IMR-90 (cell line): Measurements from ENCODE around the gene R3HDM2. TPM values are rescaled to one million over a fixed set of nuclear protein-coding genes. Genes with fewer than 3 reads are reported as not detected.
A peak's percentile ranks its signal among the peaks of the same experiment; 100 is the strongest.

Source experiments
- ATAC-seq: fragments of 200-7000 bp; cut with Tn5 transposase; 2 replicates; pipeline ENCODE4 v1.9.1; 2020; ENCODE audit warnings: low read depth, mild to moderate bottlenecking, moderate library complexity
- BruUV-seq: library from RNA; stranded (reverse); fragments of 400-500 nt; replicated peaks from 2 replicates; lab custom pipeline; 2021; lab: Mats Ljungman, UMichigan
- CTCF ChIA-PET: fragments of 300-600 bp; formaldehyde crosslinking; extraction: SDS; loops from one replicate; lab custom pipeline; 2021; ENCODE audit warnings: antibody characterized with exemption; lab: Yijun Ruan, JAX
- POLR2A ChIA-PET: fragments of 300-600 bp; sonication (Branson Sonifier 250); formaldehyde crosslinking; loops from one replicate; lab custom pipeline; 2022; ENCODE audit warnings: antibody characterized with exemption; ENCODE audit not compliant: unreplicated experiment; lab: Charles Lee
- DNase-seq: peaks from one replicate; pipeline ENCODE4 v3.0.0; 2013
- H2AFZ ChIP-seq: replicated peaks from 2 replicates; pipeline ENCODE3; 2013; ENCODE audit warnings: low read length, mild to moderate bottlenecking; ENCODE audit not compliant: poor library complexity
- H2AK5ac ChIP-seq: 2 replicates; pipeline ENCODE4 v1.6.1; 2013; ENCODE audit warnings: low read depth, low read length, inconsistent platforms
- H2AK9ac ChIP-seq: replicated peaks from 2 replicates; pipeline ENCODE3; 2013; ENCODE audit warnings: mild to moderate bottlenecking, low read depth, low read length, moderate library complexity; ENCODE audit not compliant: poor library complexity
- H2BK120ac ChIP-seq: 2 replicates; pipeline ENCODE4 v1.6.1; 2013; ENCODE audit warnings: low read depth, low read length, inconsistent platforms
- H2BK15ac ChIP-seq: 3 replicates; pipeline ENCODE4 v1.6.1; 2013; ENCODE audit warnings: low read depth, low read length, inconsistent platforms
- H2BK20ac ChIP-seq: 2 replicates; pipeline ENCODE4 v1.6.1; 2013; ENCODE audit warnings: low read depth, mild to moderate bottlenecking, inconsistent platforms, low read length, moderate library complexity
- H2BK5ac ChIP-seq: 2 replicates; pipeline ENCODE4 v1.6.1; 2013; ENCODE audit warnings: mild to moderate bottlenecking, low read depth, low read length, inconsistent platforms; ENCODE audit not compliant: poor library complexity, severe bottlenecking
- H3K14ac ChIP-seq: replicated peaks from 2 replicates; pipeline ENCODE4 v1.6.1; 2013; ENCODE audit warnings: low read depth, low read length, inconsistent platforms
- H3K18ac ChIP-seq: 2 replicates; pipeline ENCODE4 v1.6.1; 2013; ENCODE audit warnings: low read depth, low read length, control low read depth
- H3K23ac ChIP-seq: 2 replicates; pipeline ENCODE4 v1.6.1; 2013; ENCODE audit warnings: low read depth, low read length, inconsistent platforms
- H3K27ac ChIP-seq: 2 replicates; pipeline ENCODE4 v1.5.1; 2013; ENCODE audit warnings: mild to moderate bottlenecking, control low read depth, low read length; ENCODE audit not compliant: insufficient read depth
- H3K27me3 ChIP-seq: 2 replicates; pipeline ENCODE4 v1.6.1; 2013; ENCODE audit warnings: low read length; ENCODE audit not compliant: control insufficient read depth, insufficient read depth
- H3K36me3 ChIP-seq: 2 replicates; pipeline ENCODE4 v1.6.1; 2013; ENCODE audit warnings: low read length, mixed read lengths; ENCODE audit not compliant: control insufficient read depth, insufficient read depth
- H3K4ac ChIP-seq: 2 replicates; pipeline ENCODE4 v1.6.1; 2013; ENCODE audit warnings: low read depth, low read length, inconsistent platforms
- H3K4me1 ChIP-seq: 2 replicates; pipeline ENCODE4 v1.6.1; 2013; ENCODE audit warnings: low read length, mixed read lengths; ENCODE audit not compliant: control insufficient read depth, insufficient read depth
- H3K4me2 ChIP-seq: 2 replicates; pipeline ENCODE4 v1.6.1; 2013; ENCODE audit warnings: low read depth, mild to moderate bottlenecking, control low read depth, low read length, moderate library complexity
- H3K4me3 ChIP-seq: 2 replicates; pipeline ENCODE4 v1.5.1; 2013; ENCODE audit warnings: low read depth, mild to moderate bottlenecking, control low read depth, low read length, moderate library complexity; ENCODE audit not compliant: insufficient read depth
- H3K56ac ChIP-seq: 2 replicates; pipeline ENCODE4 v1.6.1; 2013; ENCODE audit warnings: low read length, inconsistent platforms; ENCODE audit not compliant: insufficient read depth; ENCODE audit errors: extremely low read depth
- H3K79me1 ChIP-seq, 2 experiments: 2 replicates each; pipeline ENCODE4 v1.6.1; 2013; ENCODE audit warnings: low read length in 2 of 2, inconsistent platforms in 1 of 2, low read depth in 1 of 2
- H3K9ac ChIP-seq: 2 replicates; pipeline ENCODE4 v1.6.1; 2013; ENCODE audit warnings: low read depth, low read length, control low read depth
- H3K9me1 ChIP-seq: 2 replicates; pipeline ENCODE4 v1.6.1; 2013; ENCODE audit warnings: low read length, inconsistent platforms; ENCODE audit not compliant: insufficient read depth
- H3K9me3 ChIP-seq: 2 replicates; pipeline ENCODE4 v1.6.1; 2013; ENCODE audit warnings: low read length; ENCODE audit not compliant: control insufficient read depth, insufficient read depth
- H4K20me1 ChIP-seq: 2 replicates; pipeline ENCODE4 v1.6.1; 2013; ENCODE audit warnings: low read length, inconsistent platforms; ENCODE audit not compliant: insufficient read depth
- H4K5ac ChIP-seq: 2 replicates; pipeline ENCODE4 v1.6.1; 2013; ENCODE audit warnings: mild to moderate bottlenecking, low read depth, low read length, control low read depth
- H4K8ac ChIP-seq, 2 experiments: 2 replicates each; pipeline ENCODE4 v1.6.1; 2013; ENCODE audit warnings: low read depth in 2 of 2, low read length in 2 of 2, control low read depth in 1 of 2, inconsistent platforms in 1 of 2
- H4K91ac ChIP-seq: 2 replicates; pipeline ENCODE4 v1.6.1; 2013; ENCODE audit warnings: low read depth, low read length, inconsistent platforms; ENCODE audit not compliant: insufficient read depth
- BHLHE40 ChIP-seq: fragments of 150-350 bp; IDR thresholded peaks from 2 replicates; pipeline ENCODE4 v1.6.1; 2016; ENCODE audit warnings: mild to moderate bottlenecking, low read depth, low read length
- CEBPB ChIP-seq: IDR thresholded peaks from 2 replicates; pipeline ENCODE4 v1.6.1; 2012; ENCODE audit warnings: low read depth, low read length, improper control_type of control experiment
- CHD1 ChIP-seq: IDR thresholded peaks from 2 replicates; pipeline ENCODE4 v1.6.1; 2012; ENCODE audit warnings: low read depth, low read length, improper control_type of control experiment
- CTCF ChIP-seq: conservative IDR thresholded peaks from 2 replicates; pipeline ENCODE4 v1.5.1; 2012; ENCODE audit warnings: mild to moderate bottlenecking, low read depth, low read length, improper control_type of control experiment
- ELK1 ChIP-seq: fragments of 150-350 bp; IDR thresholded peaks from 2 replicates; pipeline ENCODE4 v1.6.1; 2016; ENCODE audit warnings: low read depth, mild to moderate bottlenecking, low read length, moderate library complexity, borderline replicate concordance
- FOS ChIP-seq: fragments of 150-350 bp; IDR thresholded peaks from 2 replicates; pipeline ENCODE4 v1.6.1; 2016; ENCODE audit warnings: low read depth, low read length
- MAZ ChIP-seq: IDR thresholded peaks from 2 replicates; pipeline ENCODE4 v1.6.1; 2012; ENCODE audit warnings: low read depth, mild to moderate bottlenecking, low read length, improper control_type of control experiment, moderate library complexity, borderline replicate concordance
- NFE2L2 ChIP-seq: fragments of 150-350 bp; IDR thresholded peaks from 2 replicates; pipeline ENCODE4 v1.6.1; 2016; ENCODE audit warnings: low read depth, mild to moderate bottlenecking, low read length
- POLR2A ChIP-seq: IDR thresholded peaks from 2 replicates; pipeline ENCODE4 v1.6.1; 2012; ENCODE audit warnings: mild to moderate bottlenecking, low read depth, low read length
- RAD21 ChIP-seq: IDR thresholded peaks from 2 replicates; pipeline ENCODE4 v1.6.1; 2012; ENCODE audit warnings: low read length, improper control_type of control experiment
- RCOR1 ChIP-seq: IDR thresholded peaks from 2 replicates; pipeline ENCODE4 v1.6.1; 2012; ENCODE audit warnings: mild to moderate bottlenecking, low read length, improper control_type of control experiment; ENCODE audit not compliant: insufficient replicate concordance
- SMC3 ChIP-seq: fragments of 150-350 bp; IDR thresholded peaks from 2 replicates; pipeline ENCODE4 v1.6.1; 2016; ENCODE audit warnings: low read depth, mild to moderate bottlenecking, antibody characterized with exemption, low read length, moderate library complexity
- WGBS, 2 experiments: methylation state at CpG; one replicate each; pipeline versions ENCODE4 v1.1.5 to v1.1.7; 2013; ENCODE audit warnings: missing lambda C conversion rate in 2 of 2; ENCODE audit not compliant: insufficient read length in 1 of 2; ENCODE audit errors: extremely low coverage in 2 of 2; 5-methylcytosine and 5-hydroxymethylcytosine counted together
- dilution Hi-C: fragments of 300-500 bp; cut with HindIII; formaldehyde crosslinking; loops from one replicate; pipeline ENCODE4 v1.14.3; 2018; ENCODE audit warnings: low sequenced_read_pairs; ENCODE audit not compliant: unreplicated experiment
- in situ Hi-C: fragments of 300-500 bp; cut with MboI; formaldehyde crosslinking; loops from 3 replicates; pipeline ENCODE4 v1.14.3; 2019; ENCODE audit warnings: low sequenced_read_pairs, inconsistent platforms, mixed read lengths
- intact Hi-C: fragments of 100-400 bp; cut with micrococcal nuclease; formaldehyde crosslinking; loops from 2 replicates; pipeline ENCODE4 v1.10.0; 2022
- polyA plus RNA-seq, 3 experiments: library from polyadenylated mRNA; depleted of rRNA; stranded (reverse); fragments of >200 nt; gene quantifications; 2 replicates each; pipeline ENCODE4 v1.2.3, GENCODE V29; 2012; ENCODE audit warnings: low replicate concordance in 1 of 3
- total RNA-seq: library from RNA; depleted of rRNA; stranded (reverse); fragments of >200 nt; gene quantifications from 2 replicates; pipeline ENCODE4 v1.2.3, GENCODE V29; 2012
- TF ChIP-seq, protein P1 (sequence below): fragments of 150-350 bp; IDR thresholded peaks from 2 replicates; pipeline ENCODE4 v1.6.1; 2017; ENCODE audit warnings: mild to moderate bottlenecking, antibody characterized with exemption, low read length, low read depth

The R3HDM2 gene
- total and polyA plus RNA-seq, 2 of the 4 experiments (the other 2 are of a cell fraction): 7.5 to 28.4 TPM

DNA sequence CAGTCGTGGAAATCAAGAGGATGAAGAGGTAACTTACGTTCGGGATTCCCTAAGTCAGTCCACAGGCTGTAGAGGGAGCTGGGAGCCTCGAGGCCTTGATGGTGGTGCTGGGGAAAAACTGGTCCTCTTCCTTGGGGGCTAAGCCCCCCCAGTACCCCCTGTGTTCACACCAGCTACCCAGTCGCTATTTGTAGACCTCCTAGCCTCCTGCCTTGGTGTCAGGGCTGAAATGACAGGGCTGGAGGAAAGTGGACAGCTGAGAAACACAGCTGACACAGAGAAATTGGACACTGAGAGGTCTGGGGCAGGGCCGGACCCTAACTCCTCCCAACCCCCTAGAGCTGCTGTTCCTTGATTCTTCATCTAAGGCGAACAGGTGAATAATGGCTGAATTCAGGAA, 179.9 kb downstream of the R3HDM2 start, which contains the start of gene STAC3 (continued):
- TF ChIP-seq POLR2A (no peak), RCOR1 (no peak), CEBPB (no peak), CHD1 (no peak)

GRCh38 chr12:57250541-57250940, 180.3 kb downstream of the R3HDM2 start:
- Histone ChIP-seq H2AFZ (no peak overlapping the region), H3K18ac (no peak overlapping the region), H3K4me1 (peaks cover 4% of the 10 kb centered on the region; the same call in 1 of the 2 replicates), H3K4ac (no peak overlapping the region), H3K36me3 (peaks cover 7% of the 10 kb centered on the region; the same call in 1 of the 2 replicates), H2BK120ac (no peak overlapping the region), H2AK5ac (no peak overlapping the region), H2BK15ac (no peak overlapping the region), H3K9me1 (peaks cover 8% of the 10 kb centered on the region), H3K9me3 (no peaks in the 10 kb centered on the region), H4K20me1 (peaks cover 5% of the 10 kb centered on the region; the same call in 1 of the 2 replicates), H4K91ac (no peak overlapping the region), H4K5ac (no peak overlapping the region), H3K56ac (no peak overlapping the region), H3K4me3 (no peak overlapping the region), H3K79me1 (no peaks in the 10 kb centered on the region; a peak in 1 of 4 replicates), H3K23ac (no peak overlapping the region), H3K14ac (peak overlapping the region; percentile 41; the same call in 1 of the 2 replicates), H3K4me2 (no peak overlapping the region), H4K8ac (peak overlapping the region in 1 of 2 experiments; percentile 25; a peak in 1 of 4 replicates), H3K9ac (no peak overlapping the region), H3K27me3 (no peaks in the 10 kb centered on the region), H2AK9ac (no peak overlapping the region), H2BK20ac (no peak overlapping the region), H3K27ac (no peak overlapping the region), H2BK5ac (no peak overlapping the region)
- WGBS, 2 experiments: 100% methylated on average over 1 of the region's 3 CpGs; no CpG with 5 or more reads in 1 of the 2 experiments
- ChIA-PET POLR2A (no interaction called here), CTCF (interaction anchor here (1.0 kb wide), 1 partner anchor 24 kb away, joined by 3 read pairs; no protein-coding TSS in a partner anchor)
- ATAC-seq (no peak), DNase-seq (no peak)
- TF ChIP-seq CHD1 (no peak), RAD21 (no peak), NFE2L2 (no peak), CEBPB (no peak), CTCF (no peak), POLR2A (no peak), FOS (no peak), MAZ (no peak), SMC3 (no peak), ELK1 (no peak), BHLHE40 (no peak)
- TF ChIP-seq, protein P1, sequence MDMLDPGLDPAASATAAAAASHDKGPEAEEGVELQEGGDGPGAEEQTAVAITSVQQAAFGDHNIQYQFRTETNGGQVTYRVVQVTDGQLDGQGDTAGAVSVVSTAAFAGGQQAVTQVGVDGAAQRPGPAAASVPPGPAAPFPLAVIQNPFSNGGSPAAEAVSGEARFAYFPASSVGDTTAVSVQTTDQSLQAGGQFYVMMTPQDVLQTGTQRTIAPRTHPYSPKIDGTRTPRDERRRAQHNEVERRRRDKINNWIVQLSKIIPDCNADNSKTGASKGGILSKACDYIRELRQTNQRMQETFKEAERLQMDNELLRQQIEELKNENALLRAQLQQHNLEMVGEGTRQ: no peak
- dilution Hi-C loops (no loop called here), intact Hi-C loops (no loop called here), in situ Hi-C loops (no loop called here)
- no TSS peak for BruUV-seq
